Stomach (tissue), 9 donors: ENCODE results near the gene KRTAP5-3. TPM values are rescaled to one million over a fixed set of nuclear protein-coding genes. Genes with fewer than 3 reads are reported as not detected.

ENCODE experiments used
- DNase-seq, 2 donors: peaks; one replicate each; pipeline versions ENCODE4 v3.0.0 to v3.0.0-alpha.2; 2013 to 2019
- H3K27ac ChIP-seq, 5 donors: fragments of 200-600 bp in 4 of 5; sonication (generic) in 4 of 5; one replicate each; pipeline ENCODE4 v1.5.1; 2013 to 2019; ENCODE audit warnings: mild to moderate bottlenecking in 1 of 5, moderate library complexity in 1 of 5
- H3K27me3 ChIP-seq, 3 donors: fragments of 200-600 bp; sonication (generic); one replicate each; pipeline ENCODE4 v1.5.1; 2017 to 2019; ENCODE audit warnings: mixed run types in 1 of 3
- H3K36me3 ChIP-seq, 4 donors: fragments of 200-600 bp; sonication (generic); 1 replicate in 3 of 4; 2 replicates in 1 of 4; pipeline ENCODE4 v1.5.1; 2016 to 2019
- H3K4me1 ChIP-seq, 4 donors: fragments of 200-600 bp; sonication (generic); one replicate each; pipeline ENCODE4 v1.5.1; 2016 to 2019
- H3K4me3 ChIP-seq, 4 donors: fragments of 200-600 bp; sonication (generic) in 3 of 4; one replicate each; pipeline ENCODE4 v1.5.1; 2016 to 2019; ENCODE audit warnings: mild to moderate bottlenecking in 1 of 4
- H3K9me3 ChIP-seq, 4 donors: fragments of 200-600 bp; sonication (generic); one replicate each; pipeline ENCODE4 v1.5.1; 2016 to 2019
- EP300 ChIP-seq: sonication (generic); formaldehyde crosslinking; IDR thresholded peaks from one replicate; pipeline ENCODE4 v1.6.1; 2017; ENCODE audit warnings: antibody characterized with exemption
- POLR2A ChIP-seq, 4 donors: fragments of 450-650 bp; IDR thresholded peaks; one replicate each; pipeline ENCODE4 v1.6.1; 2016; ENCODE audit warnings: antibody characterized with exemption in 4 of 4, control low read depth in 2 of 4, mild to moderate bottlenecking in 1 of 4, moderate library complexity in 1 of 4
- POLR2AphosphoS5 ChIP-seq, 3 donors: sonication (generic); formaldehyde crosslinking; IDR thresholded peaks; one replicate each; pipeline ENCODE4 v1.6.1; 2016; ENCODE audit warnings: antibody characterized with exemption in 3 of 3
- WGBS, 5 donors: extraction: QIAGEN DNeasy Blood & Tissue Kit in 3 of 5; methylation state at CpG; one replicate each; pipeline versions ENCODE4 v1.1.5 to v1.1.7; 2013 to 2018; 5-methylcytosine and 5-hydroxymethylcytosine counted together
- intact Hi-C: fragments of 100-400 bp; cut with DNase I; formaldehyde crosslinking; loops from one replicate; pipeline ENCODE4 v1.15.1; 2023; ENCODE audit warnings: low total_unique reads
- polyA plus RNA-seq, 3 donors: library from polyadenylated mRNA; stranded (reverse); fragments of 200-250 nt; gene quantifications; one replicate each; pipeline ENCODE4 v1.2.3, GENCODE V29; 2013
- total RNA-seq, 5 donors: library from RNA; depleted of rRNA; stranded (reverse); fragments of >200 nt; gene quantifications; one replicate each; pipeline versions ENCODE4 v1.1.0 to v1.2.3, GENCODE V29; 2014 to 2016
- TF ChIP-seq, protein P1 (sequence below), 7 experiments: fragments of 450-650 bp in 4 of 7; fragments of 200-600 bp in 3 of 7; sonication (generic) in 3 of 7; IDR thresholded peaks; one replicate each; pipeline ENCODE4 v1.5.1; 2016 to 2019; ENCODE audit warnings: antibody characterized with exemption in 7 of 7, control low read depth in 2 of 7, mild to moderate bottlenecking in 1 of 7
- donor health status: healthy with polysubstance abuse.
- donor health status: Bipolar disorder and iron deficiency.
- donor health status: healthy.

KRTAP5-3 gene
- total and polyA plus RNA-seq, 8 donors: not detected

GRCh38 chr11:1654388-1655167 is 46.3 kb upstream of the KRTAP5-3 start:
- Histone ChIP-seq H3K4me1 (peaks cover 3 to 9% (median 4%) of the 10 kb centered on the region in 4 donors), H3K4me3 (no peak overlapping the region), H3K27ac (no peak overlapping the region), H3K9me3 (no peaks in the 10 kb centered on the region), H3K36me3 (no peaks in the 10 kb centered on the region), H3K27me3 (peaks cover 0 to 44% (median 18%) of the 10 kb centered on the region in 3 donors)
- TF ChIP-seq, protein P1, sequence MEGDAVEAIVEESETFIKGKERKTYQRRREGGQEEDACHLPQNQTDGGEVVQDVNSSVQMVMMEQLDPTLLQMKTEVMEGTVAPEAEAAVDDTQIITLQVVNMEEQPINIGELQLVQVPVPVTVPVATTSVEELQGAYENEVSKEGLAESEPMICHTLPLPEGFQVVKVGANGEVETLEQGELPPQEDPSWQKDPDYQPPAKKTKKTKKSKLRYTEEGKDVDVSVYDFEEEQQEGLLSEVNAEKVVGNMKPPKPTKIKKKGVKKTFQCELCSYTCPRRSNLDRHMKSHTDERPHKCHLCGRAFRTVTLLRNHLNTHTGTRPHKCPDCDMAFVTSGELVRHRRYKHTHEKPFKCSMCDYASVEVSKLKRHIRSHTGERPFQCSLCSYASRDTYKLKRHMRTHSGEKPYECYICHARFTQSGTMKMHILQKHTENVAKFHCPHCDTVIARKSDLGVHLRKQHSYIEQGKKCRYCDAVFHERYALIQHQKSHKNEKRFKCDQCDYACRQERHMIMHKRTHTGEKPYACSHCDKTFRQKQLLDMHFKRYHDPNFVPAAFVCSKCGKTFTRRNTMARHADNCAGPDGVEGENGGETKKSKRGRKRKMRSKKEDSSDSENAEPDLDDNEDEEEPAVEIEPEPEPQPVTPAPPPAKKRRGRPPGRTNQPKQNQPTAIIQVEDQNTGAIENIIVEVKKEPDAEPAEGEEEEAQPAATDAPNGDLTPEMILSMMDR (IDR thresholded peaks at IDR 0.05): no peak
- TF ChIP-seq EP300 (no peak), POLR2A (IDR thresholded peaks at IDR 0.05) (no peak), POLR2AphosphoS5 (IDR thresholded peaks at IDR 0.05) (no peak)
- peak in 1 of 2 donors; percentile 46 for DNase-seq
- WGBS, 5 donors: 48 to 64% (median 52%) methylated on average over 19 to 21 of the region's 21 CpGs
- intact Hi-C loops: loop anchor here (10.0 kb wide), 1 partner anchor 500 kb away; no protein-coding TSS in a partner anchor

DNA sequence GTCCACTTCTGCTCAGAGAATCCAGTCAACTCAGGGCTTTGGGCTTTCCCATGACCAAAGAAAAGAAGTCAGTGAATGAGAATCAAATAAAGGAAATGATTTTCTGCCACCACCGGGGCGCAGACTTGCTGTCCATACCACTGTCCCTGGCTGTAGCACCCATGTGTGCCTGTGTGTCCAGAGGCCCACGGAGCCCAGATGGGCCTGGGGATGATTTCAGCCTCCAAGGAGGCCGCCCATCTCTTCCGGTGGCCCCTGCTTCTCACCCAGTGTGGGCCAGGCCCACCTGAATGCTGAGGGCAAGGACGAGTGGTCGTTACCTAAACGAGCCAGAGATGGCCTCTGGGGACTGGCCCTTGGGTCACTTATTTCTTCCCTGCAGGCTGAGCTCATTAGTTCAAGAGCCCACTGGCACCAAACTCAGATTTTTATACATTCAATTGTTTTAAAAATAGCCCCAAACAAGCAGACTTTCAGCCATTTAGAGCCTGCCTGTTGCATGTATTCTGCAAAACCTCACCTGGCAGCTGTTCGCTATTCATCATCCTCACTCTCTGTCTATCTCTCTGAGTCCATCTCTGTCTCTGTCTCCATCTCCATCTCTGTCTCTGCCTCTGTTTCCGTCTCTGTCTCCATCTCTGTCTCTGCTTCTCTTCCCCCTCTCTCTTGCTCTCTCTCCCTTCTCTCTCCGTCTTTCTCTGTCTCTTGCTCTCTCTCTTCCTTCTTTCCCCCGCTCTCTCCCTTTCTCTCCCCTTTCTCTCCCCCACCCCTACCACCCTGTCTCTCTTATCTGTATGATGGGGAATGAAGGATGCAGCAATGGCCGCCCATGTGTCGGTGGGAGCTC is 45.5 kb upstream of the KRTAP5-3 start:
- Histone ChIP-seq H3K27ac (no peak overlapping the region), H3K4me1 (peaks cover 3 to 9% (median 4%) of the 10 kb centered on the region in 4 donors), H3K36me3 (no peaks in the 10 kb centered on the region), H3K9me3 (no peaks in the 10 kb centered on the region), H3K27me3 (peaks cover 0 to 44% (median 18%) of the 10 kb centered on the region in 3 donors), H3K4me3 (no peak overlapping the region)
- intact Hi-C loops: loop anchor here (10.0 kb wide), 1 partner anchor 501 kb away; no protein-coding TSS in a partner anchor
- no peak for DNase-seq
- no peak for TF ChIP-seq POLR2AphosphoS5 (IDR thresholded peaks at IDR 0.05)
- no peak for TF ChIP-seq EP300
- no peak for TF ChIP-seq POLR2A (IDR thresholded peaks at IDR 0.05)
- TF ChIP-seq, protein P1 (IDR thresholded peaks at IDR 0.05): no peak
- 75 to 86% (median 84%) methylated on average over 14 of the region's 14 CpGs for WGBS, 5 donors

DNA sequence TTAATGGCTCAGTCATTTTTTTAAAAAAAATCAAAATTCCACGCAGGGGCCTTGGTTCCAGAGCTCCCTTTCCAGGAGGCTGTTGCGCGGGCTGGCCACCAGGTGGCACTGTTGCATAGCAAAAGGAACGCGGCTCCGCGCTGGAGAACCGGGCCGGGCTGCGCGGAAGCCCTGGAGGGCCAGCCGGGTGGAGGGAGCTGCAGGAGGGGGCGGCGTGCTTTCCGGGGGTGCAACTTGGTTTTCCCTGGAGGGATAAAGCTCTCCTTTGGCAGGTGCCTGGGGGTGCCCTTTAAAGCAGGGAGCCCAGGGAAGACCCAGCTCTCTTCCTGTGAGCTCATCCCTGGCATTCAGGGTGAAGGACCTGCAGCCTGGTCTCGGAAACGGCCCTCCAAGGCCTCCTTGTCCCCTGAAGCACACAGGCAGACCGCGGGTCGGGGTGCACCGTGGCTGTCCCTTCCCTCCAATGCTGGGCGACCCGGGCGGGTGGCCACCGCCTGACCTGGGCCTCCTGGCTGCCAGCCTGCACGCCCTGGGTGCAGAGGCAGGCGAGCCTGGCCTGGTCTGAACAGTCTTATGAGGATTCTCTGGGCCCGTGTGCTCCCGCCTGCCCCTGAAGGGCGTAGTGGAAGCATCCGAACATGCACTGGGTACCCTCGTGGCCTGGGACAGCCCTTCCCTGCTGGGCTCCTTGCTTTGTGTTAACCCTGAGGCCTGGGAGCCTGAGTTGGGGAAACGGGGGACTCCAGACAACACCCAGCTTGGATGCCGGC is 44.7 kb upstream of the KRTAP5-3 start:
- Histone ChIP-seq H3K27ac (no peak overlapping the region), H3K4me1 (peaks cover 3 to 9% (median 4%) of the 10 kb centered on the region in 4 donors), H3K4me3 (no peak overlapping the region), H3K9me3 (no peaks in the 10 kb centered on the region), H3K36me3 (no peaks in the 10 kb centered on the region), H3K27me3 (peaks cover 0 to 44% (median 18%) of the 10 kb centered on the region in 3 donors)
- WGBS, 5 donors: 24 to 39% (median 33%) methylated on average over 6 to 34 of the region's 34 CpGs
- intact Hi-C loops: loop anchor here (10.0 kb wide), 1 partner anchor 502 kb away; no protein-coding TSS in a partner anchor
- DNase-seq: peak; percentile 83 to 86
- TF ChIP-seq, protein P1 (IDR thresholded peaks at IDR 0.05): peak in 5 of 7 experiments; percentile 91 to 99 (median 95)
- TF ChIP-seq POLR2A (IDR thresholded peaks at IDR 0.05) (no peak), EP300 (no peak), POLR2AphosphoS5 (IDR thresholded peaks at IDR 0.05) (no peak)

DNA sequence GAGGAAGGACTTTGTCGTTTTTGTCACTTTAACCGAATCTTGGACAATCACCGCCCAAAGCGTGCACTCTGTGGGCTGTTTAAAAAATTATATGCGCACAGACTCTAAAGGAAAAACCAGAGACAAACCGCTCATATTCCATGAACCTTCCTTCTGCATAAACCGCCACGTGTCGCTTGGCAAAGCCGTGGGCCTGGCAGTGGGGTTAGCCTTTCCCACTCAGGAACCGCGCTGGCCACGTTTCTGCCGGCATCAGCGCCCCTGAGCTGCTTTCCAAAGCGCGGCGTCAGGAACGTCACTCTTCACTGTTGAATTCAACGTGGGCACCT is 44.1 kb upstream of the KRTAP5-3 start:
- DNase-seq: no peak
- peaks cover 3 to 9% (median 4%) of the 10 kb centered on the region in 4 donors for H3K4me1 ChIP-seq
- WGBS, 5 donors: 50 to 66% (median 53%) methylated on average over 17 to 20 of the region's 20 CpGs
- H3K36me3 ChIP-seq: no peaks in the 10 kb centered on the region
- H3K27me3 ChIP-seq: peaks cover 0 to 44% (median 18%) of the 10 kb centered on the region in 3 donors
- no peak for TF ChIP-seq EP300
- TF ChIP-seq, protein P1 (IDR thresholded peaks at IDR 0.05): no peak
- no peak for TF ChIP-seq POLR2AphosphoS5 (IDR thresholded peaks at IDR 0.05)
- no peak for TF ChIP-seq POLR2A (IDR thresholded peaks at IDR 0.05)
- no peak overlapping the region for H3K27ac ChIP-seq
- H3K9me3 ChIP-seq: no peaks in the 10 kb centered on the region
- intact Hi-C loops: loop anchor here (10.0 kb wide), 1 partner anchor 502 kb away; no protein-coding TSS in a partner anchor
- H3K4me3 ChIP-seq: no peak overlapping the region
